Panc1 (cell line): ENCODE results near the gene SLC17A7. TPM values are rescaled to one million over a fixed set of nuclear protein-coding genes. Genes with fewer than 3 reads are reported as not detected.

ENCODE experiments used
- ATAC-seq: fragments of 200-7000 bp; cut with Tn5 transposase; 2 replicates; pipeline ENCODE4 v1.9.1; 2020; ENCODE audit warnings: mild to moderate bottlenecking, moderate library complexity
- BruUV-seq: library from RNA; stranded (reverse); fragments of 400-500 nt; replicated peaks from 2 replicates; lab custom pipeline; 2021; lab: Mats Ljungman, UMichigan
- CTCF ChIA-PET: fragments of 300-600 bp; sonication (Branson Sonifier 250); formaldehyde crosslinking; loops from one replicate; lab custom pipeline; 2022; ENCODE audit warnings: antibody characterized with exemption; lab: Charles Lee
- POLR2A ChIA-PET: fragments of 300-600 bp; sonication (Branson Sonifier 250); formaldehyde crosslinking; loops from one replicate; lab custom pipeline; 2022; ENCODE audit warnings: antibody characterized with exemption; lab: Charles Lee
- DNase-seq: peaks from one replicate; pipeline ENCODE4 v3.0.0-alpha.2; 2010; ENCODE audit warnings: low read depth, low spot score
- H3K27ac ChIP-seq: 2 replicates; pipeline ENCODE4 v1.5.1; 2011; ENCODE audit warnings: mild to moderate bottlenecking, low read length, inconsistent platforms
- H3K27me3 ChIP-seq: fragments of 200-500 bp; sonication (Bioruptor generic); 2 replicates; pipeline ENCODE4 v1.6.0; 2014; ENCODE audit warnings: low read length, inconsistent platforms; ENCODE audit not compliant: control insufficient read depth, insufficient read depth
- H3K36me3 ChIP-seq: fragments of 200-500 bp; sonication (Bioruptor generic); 2 replicates; pipeline ENCODE4 v1.5.1; 2014; ENCODE audit warnings: inconsistent platforms, mild to moderate bottlenecking, low read length, moderate library complexity; ENCODE audit not compliant: control insufficient read depth, insufficient read depth
- H3K4me1 ChIP-seq: 2 replicates; pipeline ENCODE4 v1.5.1; 2011; ENCODE audit warnings: inconsistent platforms, mild to moderate bottlenecking, low read length, moderate library complexity; ENCODE audit not compliant: control insufficient read depth, insufficient read depth
- H3K4me3 ChIP-seq, 2 experiments: 2 replicates each; pipeline ENCODE4 v1.5.1; 2011 to 2012; ENCODE audit warnings: low read depth in 2 of 2, low read length in 2 of 2, mild to moderate bottlenecking in 2 of 2, inconsistent platforms in 1 of 2, moderate library complexity in 1 of 2
- H3K9me3 ChIP-seq: fragments of 200-500 bp; sonication (Bioruptor generic); 2 replicates; pipeline ENCODE4 v1.5.1; 2014; ENCODE audit warnings: low read depth, mild to moderate bottlenecking, inconsistent platforms, low read length, moderate library complexity; ENCODE audit not compliant: control insufficient read depth, insufficient read depth
- POLR2AphosphoS5 ChIP-seq: IDR thresholded peaks from 2 replicates; pipeline ENCODE4 v1.6.1; 2012; ENCODE audit warnings: mild to moderate bottlenecking, low read depth, low read length, moderate library complexity
- SIN3A ChIP-seq: IDR thresholded peaks from 2 replicates; pipeline ENCODE4 v1.6.1; 2012; ENCODE audit warnings: low read depth, mild to moderate bottlenecking, low read length, moderate library complexity, borderline replicate concordance; ENCODE audit not compliant: insufficient read depth
- TCF7L2 ChIP-seq: IDR thresholded peaks from 2 replicates; pipeline ENCODE4 v1.6.1; 2011; ENCODE audit warnings: mild to moderate bottlenecking, low read depth, low read length, inconsistent platforms
- in situ Hi-C: cut with HindIII; loops from 2 replicates; pipeline ENCODE4 v1.10.0; 2016; ENCODE audit warnings: low sequenced_read_pairs, low pct_unique_long_range_greater_than_20kb
- intact Hi-C: fragments of 100-400 bp; cut with micrococcal nuclease; formaldehyde crosslinking; loops from one replicate; pipeline ENCODE4 v1.10.0; 2022; ENCODE audit not compliant: unreplicated experiment
- total RNA-seq: library from RNA; stranded (reverse); gene quantifications from one replicate; pipeline ENCODE4 v1.2.1, GENCODE V29; 2021; ENCODE audit not compliant: unreplicated experiment
- TF ChIP-seq, protein P1 (sequence below): fragments of 450-650 bp; IDR thresholded peaks from 2 replicates; pipeline ENCODE4 v1.5.1; 2017; ENCODE audit warnings: mild to moderate bottlenecking
- TF ChIP-seq, protein P2 (sequence below), 2 experiments: IDR thresholded peaks; 2 replicates each; pipeline ENCODE4 v1.6.1; 2011 to 2012; ENCODE audit warnings: low read depth in 2 of 2, control low read depth in 1 of 2, low read length in 1 of 2, mild to moderate bottlenecking in 1 of 2, moderate library complexity in 1 of 2; ENCODE audit not compliant: insufficient read depth in 1 of 2

SLC17A7 gene
- total RNA-seq, 1 experiment from 2014 or later = 1.2 TPM

DNA sequence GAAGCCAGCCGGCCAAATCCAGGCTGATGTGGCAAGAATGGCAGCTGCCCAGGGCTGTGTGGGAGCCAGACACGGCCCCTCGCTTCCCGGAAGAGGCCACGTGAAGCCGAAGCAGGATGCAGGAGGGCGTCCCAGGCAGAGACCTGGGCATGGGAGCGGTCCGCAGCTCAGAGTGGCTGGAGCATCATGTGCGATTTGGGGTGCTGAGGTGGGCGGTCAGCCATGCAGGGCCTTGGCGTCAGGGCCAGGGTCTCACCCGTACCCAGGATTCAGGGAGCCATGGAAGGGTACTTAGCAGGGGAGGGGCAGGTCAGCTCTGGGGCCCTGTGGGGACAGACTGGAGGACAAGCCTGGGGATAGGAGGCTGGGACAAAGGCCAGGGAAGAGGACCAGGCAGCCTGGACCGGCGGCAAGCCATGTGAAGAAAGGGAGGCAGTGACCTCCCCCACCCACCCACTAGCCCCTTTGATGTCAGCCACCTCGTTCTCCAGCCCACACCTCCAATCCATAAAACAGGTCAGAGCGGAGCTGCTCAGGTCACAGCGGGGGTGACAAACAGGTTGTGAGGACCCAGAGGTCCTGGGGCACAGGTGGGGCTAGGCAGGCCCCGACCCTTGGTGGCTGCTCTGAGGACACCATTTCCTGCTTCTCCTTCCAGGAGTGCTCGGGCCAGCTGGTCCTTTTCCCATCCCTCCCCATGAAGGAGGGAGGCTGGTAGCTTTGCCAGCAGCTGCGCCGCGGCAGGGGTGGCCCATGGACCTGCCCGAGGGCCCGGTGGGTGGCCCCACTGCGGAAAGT, 51.0 kb downstream of the SLC17A7 start:
- POLR2A ChIA-PET = interaction anchor here (0.6 kb wide), 1 partner anchor 68 kb away, joined by 10 read pairs; no protein-coding TSS in a partner anchor
- Histone ChIP-seq H3K4me3 (no peak overlapping the region), H3K27ac (no peak overlapping the region), H3K4me1 (no peaks in the 10 kb centered on the region), H3K27me3 (no peaks in the 10 kb centered on the region), H3K36me3 (no peaks in the 10 kb centered on the region), H3K9me3 (no peaks in the 10 kb centered on the region)
- BruUV-seq = no TSS peak
- CTCF ChIA-PET = no interaction called here
- ATAC-seq = no peak
- intact Hi-C loops = loop anchor here (5.0 kb wide), 1 partner anchor 52 kb away; the partner anchor contains the start of gene SLC17A7
- DNase-seq = no peak
- TF ChIP-seq TCF7L2 (no peak), POLR2AphosphoS5 (no peak), SIN3A (no peak)
- TF ChIP-seq, protein P1, sequence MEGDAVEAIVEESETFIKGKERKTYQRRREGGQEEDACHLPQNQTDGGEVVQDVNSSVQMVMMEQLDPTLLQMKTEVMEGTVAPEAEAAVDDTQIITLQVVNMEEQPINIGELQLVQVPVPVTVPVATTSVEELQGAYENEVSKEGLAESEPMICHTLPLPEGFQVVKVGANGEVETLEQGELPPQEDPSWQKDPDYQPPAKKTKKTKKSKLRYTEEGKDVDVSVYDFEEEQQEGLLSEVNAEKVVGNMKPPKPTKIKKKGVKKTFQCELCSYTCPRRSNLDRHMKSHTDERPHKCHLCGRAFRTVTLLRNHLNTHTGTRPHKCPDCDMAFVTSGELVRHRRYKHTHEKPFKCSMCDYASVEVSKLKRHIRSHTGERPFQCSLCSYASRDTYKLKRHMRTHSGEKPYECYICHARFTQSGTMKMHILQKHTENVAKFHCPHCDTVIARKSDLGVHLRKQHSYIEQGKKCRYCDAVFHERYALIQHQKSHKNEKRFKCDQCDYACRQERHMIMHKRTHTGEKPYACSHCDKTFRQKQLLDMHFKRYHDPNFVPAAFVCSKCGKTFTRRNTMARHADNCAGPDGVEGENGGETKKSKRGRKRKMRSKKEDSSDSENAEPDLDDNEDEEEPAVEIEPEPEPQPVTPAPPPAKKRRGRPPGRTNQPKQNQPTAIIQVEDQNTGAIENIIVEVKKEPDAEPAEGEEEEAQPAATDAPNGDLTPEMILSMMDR = no peak
- TF ChIP-seq, protein P2, sequence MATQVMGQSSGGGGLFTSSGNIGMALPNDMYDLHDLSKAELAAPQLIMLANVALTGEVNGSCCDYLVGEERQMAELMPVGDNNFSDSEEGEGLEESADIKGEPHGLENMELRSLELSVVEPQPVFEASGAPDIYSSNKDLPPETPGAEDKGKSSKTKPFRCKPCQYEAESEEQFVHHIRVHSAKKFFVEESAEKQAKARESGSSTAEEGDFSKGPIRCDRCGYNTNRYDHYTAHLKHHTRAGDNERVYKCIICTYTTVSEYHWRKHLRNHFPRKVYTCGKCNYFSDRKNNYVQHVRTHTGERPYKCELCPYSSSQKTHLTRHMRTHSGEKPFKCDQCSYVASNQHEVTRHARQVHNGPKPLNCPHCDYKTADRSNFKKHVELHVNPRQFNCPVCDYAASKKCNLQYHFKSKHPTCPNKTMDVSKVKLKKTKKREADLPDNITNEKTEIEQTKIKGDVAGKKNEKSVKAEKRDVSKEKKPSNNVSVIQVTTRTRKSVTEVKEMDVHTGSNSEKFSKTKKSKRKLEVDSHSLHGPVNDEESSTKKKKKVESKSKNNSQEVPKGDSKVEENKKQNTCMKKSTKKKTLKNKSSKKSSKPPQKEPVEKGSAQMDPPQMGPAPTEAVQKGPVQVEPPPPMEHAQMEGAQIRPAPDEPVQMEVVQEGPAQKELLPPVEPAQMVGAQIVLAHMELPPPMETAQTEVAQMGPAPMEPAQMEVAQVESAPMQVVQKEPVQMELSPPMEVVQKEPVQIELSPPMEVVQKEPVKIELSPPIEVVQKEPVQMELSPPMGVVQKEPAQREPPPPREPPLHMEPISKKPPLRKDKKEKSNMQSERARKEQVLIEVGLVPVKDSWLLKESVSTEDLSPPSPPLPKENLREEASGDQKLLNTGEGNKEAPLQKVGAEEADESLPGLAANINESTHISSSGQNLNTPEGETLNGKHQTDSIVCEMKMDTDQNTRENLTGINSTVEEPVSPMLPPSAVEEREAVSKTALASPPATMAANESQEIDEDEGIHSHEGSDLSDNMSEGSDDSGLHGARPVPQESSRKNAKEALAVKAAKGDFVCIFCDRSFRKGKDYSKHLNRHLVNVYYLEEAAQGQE (IDR thresholded peaks at IDR 0.05; ENCODE audit: insufficient read depth in 1 of 2, low read depth in 2 of 2, low read length in 1 of 2) = no peak
- in situ Hi-C loops = no loop called here

DNA sequence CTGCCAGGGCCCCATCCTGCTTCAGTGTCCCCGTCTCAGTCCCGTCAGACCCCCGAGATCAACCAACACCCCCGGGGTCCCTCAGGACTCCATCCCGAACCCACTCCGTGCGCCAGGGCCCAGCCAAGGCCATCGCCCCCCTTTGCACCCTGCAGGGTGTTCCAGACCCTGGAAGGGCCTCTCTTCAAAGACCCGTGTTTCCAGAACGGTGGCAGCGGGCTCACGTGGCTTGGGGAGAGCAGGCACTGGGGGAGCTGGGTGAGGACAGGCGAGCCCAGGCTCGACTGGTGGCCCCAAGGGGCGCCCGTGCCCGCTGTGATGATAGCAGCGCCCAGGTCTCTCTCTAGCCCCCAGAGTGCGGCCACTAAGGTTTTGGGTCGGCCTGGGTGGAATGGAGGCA, 51.9 kb downstream of the SLC17A7 start:
- ATAC-seq = no peak
- Histone ChIP-seq H3K27ac (no peak overlapping the region), H3K27me3 (no peaks in the 10 kb centered on the region), H3K9me3 (no peaks in the 10 kb centered on the region), H3K36me3 (no peaks in the 10 kb centered on the region), H3K4me1 (no peaks in the 10 kb centered on the region), H3K4me3 (no peak overlapping the region)
- BruUV-seq = no TSS peak
- intact Hi-C loops (no loop called here), in situ Hi-C loops (no loop called here)
- CTCF ChIA-PET = no interaction called here
- no peak for DNase-seq
- POLR2A ChIA-PET = no interaction called here
- TF ChIP-seq, protein P2 (IDR thresholded peaks at IDR 0.05; ENCODE audit: insufficient read depth in 1 of 2, low read depth in 2 of 2, low read length in 1 of 2) = no peak
- TF ChIP-seq POLR2AphosphoS5 (no peak), SIN3A (no peak), TCF7L2 (no peak)
- TF ChIP-seq, protein P1 = no peak
